GM12872 (cell line): Measurements from ENCODE around the gene MAD2L2.

ENCODE experiments used
- CTCF ChIP-seq: IDR thresholded peaks from 3 replicates; pipeline ENCODE4 v1.5.1; 2011; ENCODE audit warnings: low read depth, mild to moderate bottlenecking, low read length, moderate library complexity; ENCODE audit not compliant: insufficient read depth

The MAD2L2 gene

DNA sequence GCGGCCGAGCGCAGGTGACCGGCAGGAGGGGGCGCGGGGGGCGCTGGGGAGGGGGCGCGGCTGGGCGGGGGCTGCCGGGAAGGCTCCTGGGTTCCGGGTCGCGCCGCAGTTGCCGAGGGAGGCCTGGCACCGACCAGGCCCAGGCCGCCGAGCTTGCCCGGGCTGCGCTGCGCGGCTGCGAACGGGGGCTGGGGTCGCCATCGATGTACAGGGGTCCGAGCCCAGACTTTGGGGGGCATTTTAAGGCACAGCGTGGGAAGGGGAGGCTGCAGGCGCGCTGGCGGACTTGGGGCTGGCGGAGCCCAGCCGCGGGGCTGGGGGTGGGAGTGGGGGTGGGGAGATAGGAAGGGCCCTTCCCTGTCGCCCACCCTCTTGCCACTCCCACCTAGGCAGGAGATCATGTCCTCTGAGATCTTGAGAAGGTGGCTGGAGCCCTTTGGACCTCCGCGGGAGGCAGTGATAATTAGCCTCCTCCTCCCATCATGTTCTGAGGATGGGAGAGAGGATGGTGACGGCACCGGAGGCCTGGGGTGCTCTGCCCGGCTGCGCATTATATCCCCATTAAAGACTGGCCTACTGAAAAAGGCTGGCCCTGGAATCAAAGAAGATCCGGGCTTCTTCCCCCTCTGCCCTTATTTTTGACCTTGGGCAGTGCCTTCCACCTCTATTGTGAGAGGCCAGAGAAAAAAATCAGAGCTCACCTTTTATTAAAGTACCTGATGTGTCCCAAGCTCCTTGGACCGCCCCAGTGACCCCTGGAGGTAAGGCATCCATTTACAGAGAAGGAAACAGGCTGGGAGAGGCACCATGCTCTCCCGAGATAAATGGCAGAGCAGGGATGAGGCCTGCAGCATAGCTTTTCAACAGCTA lies 25.8 kb downstream of the MAD2L2 start:
- no peak for TF ChIP-seq CTCF

DNA sequence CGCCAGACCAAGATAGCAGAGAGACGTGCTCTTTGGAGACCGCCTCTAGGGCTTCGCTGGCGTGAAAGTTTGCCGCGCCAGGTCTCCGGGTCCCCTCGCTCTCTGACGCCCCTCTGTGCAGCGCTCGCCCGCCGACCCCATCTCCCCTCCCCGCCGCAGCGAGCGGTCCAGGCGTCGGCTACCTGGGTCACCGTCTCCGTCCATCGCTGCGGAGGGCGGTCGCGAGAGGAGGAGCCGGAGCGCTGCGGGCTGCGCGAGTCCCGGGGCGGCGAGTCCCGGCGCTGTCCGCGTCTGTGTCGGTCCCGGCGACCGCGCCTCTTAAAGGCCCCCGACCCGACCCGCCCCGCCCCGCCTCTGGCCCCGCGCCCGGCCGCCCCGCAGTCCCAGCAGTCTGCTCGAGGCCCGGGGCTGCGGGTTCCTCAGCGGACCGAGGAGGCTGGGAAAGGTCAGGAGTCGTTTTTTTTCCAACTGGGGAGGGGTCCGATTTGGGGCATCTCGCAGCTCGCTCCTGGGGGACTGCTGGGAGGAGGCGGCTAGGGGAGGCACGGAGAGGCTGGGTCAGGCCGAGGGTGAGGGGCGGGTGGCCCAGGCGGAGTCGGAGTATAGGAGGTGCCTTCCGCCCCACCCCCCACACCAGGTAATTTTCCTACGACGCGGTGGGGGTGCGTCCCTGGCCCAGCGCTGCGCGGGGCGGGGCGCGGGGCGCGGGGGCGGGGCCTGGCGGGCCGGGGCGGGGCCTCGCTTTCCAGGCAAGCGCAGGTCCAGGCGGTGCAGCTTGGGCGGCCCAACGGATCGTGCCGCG lies 26.6 kb downstream of the MAD2L2 start, which contains the start of the genes FBXO2 and FBXO44:
FBXO2 (minus strand) TSS at position 293 of the 802 bp plus-strand sequence; CDS start at position 204, 89 bp downstream.
FBXO44 (plus strand) TSS at position 741 of the 802 bp plus-strand sequence. CDS start 959 bp downstream, outside the sequence.
- no peak for TF ChIP-seq CTCF

DNA sequence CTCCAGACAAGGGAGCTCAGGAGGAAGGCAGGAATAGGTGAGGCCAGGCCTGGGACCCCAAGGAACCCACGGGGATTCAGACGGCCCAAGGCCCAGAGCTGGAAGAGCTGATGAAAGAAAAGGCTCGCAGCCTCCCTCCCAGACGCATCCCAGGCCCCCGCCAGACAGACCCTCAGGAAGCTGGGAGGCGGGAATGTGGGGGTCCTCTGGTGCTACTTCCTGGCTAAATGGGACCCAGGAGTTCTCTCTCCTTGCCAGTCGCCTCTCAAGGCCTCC lies 27.1 kb downstream of the MAD2L2 start:
- TF ChIP-seq CTCF: no peak

DNA sequence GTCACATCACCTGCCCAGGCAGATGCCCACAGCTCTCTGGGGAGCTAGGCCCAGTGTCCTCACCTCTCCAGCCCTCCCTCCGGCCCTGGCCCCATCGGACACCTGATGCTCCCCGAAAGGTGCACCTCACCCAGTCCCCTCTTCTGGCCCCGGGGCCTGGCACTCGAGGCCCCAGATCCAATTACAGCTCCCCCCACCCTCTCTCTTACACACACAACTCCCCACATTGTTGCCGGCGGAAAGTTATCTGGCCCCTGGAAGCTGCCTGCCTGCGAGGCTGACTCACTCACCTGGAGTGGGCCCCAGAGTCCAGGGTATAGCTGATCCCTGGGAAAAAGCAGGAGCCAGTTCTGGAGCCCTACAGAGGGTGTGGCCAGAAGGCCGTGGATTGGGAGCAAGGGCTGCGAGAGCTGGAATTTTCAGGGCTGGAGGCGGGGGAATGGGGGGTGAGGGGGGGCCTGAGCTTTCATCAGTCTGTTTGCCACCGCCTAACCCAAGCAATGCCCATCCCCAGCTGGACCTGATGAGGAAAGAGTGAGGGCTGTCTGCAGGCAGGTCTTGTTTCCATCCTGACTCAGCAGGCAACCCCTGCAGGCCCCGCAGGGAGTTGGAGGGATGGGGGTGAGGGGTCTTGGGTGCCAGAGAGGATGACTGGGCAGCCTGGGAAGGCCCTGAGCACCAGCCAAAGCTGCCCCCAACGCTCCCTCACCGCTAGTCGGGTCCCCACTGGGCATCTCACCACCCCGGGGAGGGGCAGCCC lies 27.7 kb downstream of the MAD2L2 start:
- no peak for TF ChIP-seq CTCF

DNA sequence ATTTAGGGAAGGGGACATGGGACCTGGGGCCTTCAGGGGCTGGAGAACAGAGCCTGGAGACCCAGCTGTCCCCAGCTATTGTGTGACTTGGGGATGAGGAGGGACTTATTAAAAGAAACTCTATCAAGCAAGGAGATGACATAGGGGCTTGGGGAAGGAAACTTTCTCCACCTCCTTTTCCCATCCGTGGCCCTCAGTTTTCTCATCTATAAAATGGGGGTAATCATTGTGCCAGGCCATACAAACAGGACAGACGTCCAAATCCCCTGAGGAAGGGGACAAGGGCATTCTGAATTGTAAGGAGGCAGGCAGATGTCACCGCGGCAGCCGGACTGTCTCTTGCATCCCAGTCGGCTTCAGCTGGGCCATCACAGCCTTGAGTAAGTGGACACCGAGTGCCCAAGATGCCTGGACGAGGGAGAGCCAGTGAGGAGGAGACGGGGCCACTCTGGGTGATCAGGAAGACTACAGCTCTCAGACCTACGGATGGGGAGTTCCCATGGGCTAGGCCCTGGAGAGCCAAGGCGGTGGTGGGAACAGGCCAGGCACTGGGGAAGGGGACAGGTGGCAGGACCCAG lies 28.7 kb downstream of the MAD2L2 start:
- TF ChIP-seq CTCF: no peak

- TF ChIP-seq CTCF: no peak
Observed at GRCh38 chr1:11651017-11651416, 29.9 kb downstream of the MAD2L2 start.
